ENCODE results near the gene YTHDF1.

The YTHDF1 gene

DNA sequence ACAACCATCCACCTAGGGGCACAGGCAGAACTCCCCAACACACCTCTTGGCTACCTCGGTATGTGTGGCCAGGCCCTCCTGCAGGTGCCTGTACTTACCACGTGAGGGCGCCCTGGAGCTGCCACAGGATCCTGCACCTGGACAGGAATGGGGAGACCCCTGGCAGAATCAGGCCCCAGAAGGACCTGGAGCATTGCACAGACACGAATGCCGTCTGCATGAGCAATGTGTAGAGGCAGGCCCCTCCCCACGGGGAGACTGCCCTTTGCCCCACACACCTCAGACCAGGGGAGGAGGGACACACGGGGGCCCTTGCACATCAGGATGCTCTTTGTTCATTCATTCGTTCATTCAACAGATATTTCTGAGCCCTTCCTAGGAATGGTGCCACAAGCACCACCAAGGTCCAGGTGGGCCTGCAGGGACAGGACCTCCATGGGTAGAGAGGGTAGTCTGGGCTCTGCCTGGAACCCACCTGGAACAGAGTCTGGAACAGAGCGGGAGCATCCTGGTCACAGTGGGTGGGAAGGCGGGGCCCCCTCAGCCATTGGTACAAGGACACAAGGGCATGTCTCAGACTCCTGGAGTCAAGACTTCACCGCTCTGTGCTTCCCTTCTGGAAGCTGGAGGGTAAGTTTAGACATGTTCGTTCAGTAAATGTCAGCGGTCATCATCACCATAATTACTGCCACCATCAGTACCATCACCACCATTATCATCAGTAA lies 32.3 kb downstream of the YTHDF1 start:
- peak in 1 of 2 experiments; percentile 11 for DNase-seq

DNA sequence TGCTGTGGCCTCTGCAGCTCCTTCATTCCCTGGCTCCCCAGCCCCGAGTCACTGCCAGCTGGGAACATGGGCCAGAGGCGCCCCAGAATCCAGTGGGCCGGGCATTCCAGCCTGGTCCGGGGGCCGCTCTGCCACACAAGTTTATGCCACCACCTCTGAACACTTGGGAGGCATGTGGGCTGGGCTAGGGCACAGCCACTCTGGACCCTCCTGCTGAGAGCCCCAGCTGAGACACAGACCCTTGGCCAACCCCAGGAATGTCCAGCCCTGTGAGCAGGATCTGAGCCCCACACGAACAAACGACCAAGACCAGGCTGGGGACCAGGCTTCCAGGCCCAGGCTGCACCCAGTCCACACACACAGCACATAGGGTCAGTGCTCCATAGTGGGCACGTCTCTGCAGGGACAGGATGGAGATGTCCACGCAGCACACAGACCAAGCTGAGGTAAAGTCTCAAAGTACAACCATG lies 33.0 kb downstream of the YTHDF1 start:
- DNase-seq: no peak

DNA sequence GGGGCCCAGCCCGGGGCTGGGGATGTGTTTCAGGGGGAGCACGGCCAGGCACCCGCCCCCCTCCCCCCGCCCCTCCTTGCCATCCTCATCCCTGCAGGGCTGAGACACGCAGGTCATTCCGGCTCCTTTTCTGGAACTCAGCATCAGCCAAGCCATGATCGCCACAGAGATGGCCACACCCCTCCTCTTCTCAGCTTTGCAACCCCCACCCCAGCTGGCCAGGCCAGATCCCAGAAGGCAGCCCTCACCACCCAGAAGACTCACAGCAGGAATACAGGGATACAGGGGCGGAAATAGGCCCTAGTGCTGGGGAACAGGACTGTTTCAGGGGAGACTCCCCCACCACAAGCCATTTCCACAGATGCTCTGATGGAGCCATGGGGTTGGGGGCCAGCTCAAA lies 33.5 kb downstream of the YTHDF1 start:
- no peak for DNase-seq

DNA sequence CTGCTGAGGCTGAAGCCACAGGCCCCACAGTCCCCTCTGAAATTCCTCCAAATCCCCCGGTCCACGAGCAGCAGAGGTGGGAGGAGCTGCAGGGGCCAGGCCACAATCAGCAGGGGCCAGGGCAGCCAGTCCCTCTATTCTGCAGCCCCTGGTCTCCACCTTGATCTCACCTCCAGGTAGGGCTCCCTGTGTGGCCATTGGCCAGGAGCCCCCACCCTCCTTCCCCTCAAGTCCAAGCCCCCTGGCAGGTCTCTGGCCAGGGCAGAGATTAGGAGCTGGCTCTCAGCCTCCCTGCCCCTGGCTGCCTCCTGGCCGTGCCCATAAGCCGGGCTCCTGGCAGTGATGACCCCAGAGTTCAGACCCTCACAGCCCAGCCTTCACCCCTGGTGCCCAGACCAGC lies 34.7 kb downstream of the YTHDF1 start:
- DNase-seq: no peak

DNA sequence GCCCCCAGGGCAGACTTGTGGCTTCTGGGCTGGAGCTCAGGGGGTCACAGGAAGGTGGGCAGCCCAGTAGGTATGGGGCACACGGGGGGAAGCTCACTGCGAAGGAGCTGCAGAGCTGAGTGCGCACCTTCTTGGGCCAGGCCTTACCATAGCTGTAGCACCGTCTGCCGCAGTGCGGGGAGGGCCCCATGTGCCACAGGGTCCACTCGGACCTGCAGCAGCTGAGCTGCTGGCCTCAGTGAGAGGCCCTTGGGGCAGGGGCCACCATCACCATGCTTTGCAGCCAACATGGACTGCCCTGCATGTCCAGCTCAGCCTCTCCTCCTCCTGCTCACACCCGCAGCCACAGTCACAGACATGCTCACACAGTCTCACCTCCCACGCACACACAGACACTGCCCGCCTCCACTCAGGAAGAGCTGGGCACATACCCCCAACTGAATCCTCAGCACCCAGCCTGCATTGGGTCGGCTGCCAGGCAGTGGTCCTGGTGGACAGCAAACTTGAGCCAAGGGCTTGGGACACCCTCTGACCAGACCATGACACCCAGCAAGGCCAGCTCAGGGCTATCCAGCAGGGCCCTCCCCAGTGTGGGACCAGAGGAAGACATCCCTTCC lies 35.3 kb downstream of the YTHDF1 start:
- no peak for DNase-seq

DNA sequence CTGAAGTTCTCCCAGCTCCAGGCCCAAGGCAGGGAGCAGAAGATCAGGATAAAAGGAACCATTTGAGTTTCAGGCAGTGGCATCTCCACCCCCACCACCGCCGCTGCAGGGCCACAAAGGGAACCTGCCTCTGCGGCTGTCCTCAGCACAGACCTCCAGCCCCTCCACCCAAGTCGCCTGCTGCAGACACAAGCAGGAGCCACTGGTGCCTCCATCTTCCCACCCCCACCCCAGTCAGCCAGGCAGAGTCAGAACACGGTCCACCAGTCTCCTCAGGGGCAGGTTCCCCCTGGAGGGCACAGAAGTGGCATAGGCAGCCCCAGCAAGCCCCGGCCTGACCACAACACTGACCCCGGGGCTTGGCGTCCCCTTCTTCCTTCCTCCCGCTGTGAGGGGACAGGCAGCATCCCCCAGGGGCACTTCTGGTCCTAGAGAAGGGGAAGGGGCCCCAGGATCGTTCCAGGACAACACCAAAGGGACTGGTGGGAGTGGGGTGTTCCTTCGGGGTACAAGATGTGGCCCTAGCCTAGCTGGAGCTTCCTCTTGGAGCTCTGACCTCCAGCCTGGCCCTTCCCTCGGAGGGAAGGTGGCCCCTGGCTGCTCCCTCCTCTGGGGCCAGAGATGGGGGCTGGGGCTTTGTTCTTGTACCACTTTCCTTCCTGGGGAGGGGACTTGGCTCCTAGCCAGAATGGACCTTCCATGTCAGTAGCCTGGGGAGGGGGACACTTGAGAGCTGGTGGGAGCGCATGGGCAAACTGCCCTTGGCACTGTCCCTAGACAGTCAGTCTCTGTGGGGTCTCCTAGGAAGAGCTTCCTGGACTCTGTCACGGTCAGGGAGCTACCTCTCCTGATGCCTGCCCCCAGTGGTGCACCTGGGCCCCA lies 36.0 kb downstream of the YTHDF1 start:
- DNase-seq: no peak

DNA sequence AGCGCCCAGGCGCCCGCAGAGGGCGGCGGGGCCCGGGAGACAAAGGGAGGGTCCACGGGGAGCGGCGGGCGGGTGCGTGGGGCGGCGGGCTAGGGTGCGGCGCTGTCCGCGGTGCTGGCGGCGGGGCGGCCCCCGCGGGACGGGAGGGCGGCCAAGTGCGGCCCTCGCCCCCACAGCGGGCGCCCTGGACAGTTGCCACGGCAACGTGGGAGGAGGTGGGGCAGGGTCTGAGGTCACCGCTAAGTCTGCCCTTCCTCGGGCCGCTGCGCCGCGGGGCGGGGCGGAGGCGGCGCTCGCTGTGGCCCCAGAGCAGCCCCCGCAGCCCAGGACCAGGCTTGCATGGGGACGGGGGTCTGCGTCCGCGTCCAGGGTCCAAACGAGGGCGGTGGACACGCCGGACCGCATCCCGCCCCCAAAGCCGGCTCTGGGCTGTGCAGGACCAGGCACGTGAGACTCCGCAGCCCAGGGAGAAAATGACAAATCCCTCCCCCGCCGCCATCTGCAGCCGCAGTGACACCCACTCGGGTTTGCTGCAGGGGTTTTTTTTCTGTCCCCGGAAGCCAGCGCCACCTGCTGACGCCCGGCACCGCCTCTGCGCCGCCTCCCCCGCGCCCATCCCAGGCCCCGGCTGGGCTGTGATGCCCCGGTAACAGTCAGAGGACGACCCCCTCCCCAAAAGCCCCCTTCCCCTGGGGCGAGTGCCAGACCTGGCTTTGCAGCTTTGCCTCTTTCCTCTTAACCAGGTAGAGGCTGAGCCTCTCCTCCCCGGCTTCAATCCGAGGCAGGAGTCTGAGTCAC lies 36.8 kb downstream of the YTHDF1 start:
- DNase-seq: no peak

DNA sequence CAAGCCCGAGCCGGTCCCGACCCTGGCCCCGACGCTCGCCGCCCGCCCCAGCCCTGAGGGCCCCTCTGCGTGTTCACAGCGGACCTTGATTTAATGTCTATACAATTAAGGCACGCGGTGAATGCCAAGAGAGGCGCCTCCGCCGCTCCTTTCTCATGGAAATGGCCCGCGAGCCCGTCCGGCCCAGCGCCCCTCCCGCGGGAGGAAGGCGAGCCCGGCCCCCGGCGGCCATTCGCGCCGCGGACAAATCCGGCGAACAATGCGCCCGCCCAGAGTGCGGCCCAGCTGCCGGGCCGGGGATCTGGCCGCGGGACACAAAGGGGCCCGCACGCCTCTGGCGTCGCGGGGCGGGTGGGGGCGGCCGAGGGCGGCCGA lies 37.5 kb downstream of the YTHDF1 start:
- DNase-seq: no peak

DNA sequence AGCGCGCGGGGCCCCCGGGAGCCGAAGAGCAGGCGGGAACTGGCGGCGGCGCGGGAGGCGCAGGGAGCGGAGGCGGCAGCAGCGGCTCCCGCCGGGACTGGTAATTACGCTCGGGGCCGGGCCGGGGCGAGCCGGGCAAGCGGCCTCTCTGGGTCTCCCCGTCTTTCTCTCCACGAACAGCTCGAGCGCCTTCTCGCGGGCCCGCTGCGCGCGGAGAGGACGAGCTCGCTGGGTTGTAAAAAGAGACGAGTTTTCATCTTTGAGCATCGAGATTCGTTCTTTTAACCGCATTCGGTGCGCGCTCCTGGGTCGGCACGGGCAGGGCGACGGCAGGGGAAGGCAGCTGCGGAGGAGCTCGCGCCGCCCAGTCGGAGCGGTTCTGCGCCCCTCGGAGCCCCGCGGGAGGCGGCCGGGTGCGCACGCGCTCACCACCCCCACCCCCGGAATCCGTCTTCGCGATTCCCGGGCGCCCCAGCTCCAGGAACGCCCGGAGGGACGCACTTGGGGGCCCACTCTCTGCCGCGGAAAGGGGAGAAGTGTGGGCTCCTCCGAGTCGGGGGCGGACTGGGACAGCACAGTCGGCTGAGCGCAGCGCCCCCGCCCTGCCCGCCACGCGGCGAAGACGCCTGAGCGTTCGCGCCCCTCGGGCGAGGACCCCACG lies 38.0 kb downstream of the YTHDF1 start:
- DNase-seq: no peak

DNA sequence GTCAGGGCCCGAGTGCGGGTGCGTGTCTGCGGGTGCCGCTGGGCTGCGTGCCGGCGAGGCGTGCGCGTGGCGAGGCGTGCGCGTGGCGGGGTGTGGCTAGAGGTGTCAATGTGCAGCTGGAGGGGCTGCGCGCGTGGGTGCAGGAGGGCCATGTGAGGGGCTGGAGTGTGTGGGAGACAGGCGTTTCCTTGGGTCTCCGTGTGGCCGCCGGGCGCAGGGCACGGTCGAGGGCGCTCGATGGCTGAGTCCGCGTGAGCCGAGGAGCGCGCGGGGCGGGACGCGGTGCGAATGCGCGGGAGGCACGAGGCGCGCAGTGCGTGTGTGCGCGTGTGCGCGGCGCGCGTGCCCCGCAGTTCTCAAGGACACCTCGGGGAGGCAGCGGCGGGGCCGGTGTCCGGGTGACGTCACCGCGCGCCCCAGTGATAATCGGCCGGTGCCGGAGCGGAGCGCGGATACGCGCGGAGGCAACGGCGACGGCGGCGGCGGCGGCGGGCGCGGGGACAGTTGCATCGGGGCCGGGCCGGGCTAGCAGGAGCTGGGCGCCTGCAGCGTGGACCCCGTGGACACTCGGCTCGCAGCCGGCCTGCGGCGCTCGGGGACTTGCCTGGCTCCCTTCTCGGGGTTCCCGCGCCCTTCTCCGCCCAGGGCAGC lies 38.7 kb downstream of the YTHDF1 start:
- peak in 1 of 2 experiments; percentile 23 for DNase-seq

DNA sequence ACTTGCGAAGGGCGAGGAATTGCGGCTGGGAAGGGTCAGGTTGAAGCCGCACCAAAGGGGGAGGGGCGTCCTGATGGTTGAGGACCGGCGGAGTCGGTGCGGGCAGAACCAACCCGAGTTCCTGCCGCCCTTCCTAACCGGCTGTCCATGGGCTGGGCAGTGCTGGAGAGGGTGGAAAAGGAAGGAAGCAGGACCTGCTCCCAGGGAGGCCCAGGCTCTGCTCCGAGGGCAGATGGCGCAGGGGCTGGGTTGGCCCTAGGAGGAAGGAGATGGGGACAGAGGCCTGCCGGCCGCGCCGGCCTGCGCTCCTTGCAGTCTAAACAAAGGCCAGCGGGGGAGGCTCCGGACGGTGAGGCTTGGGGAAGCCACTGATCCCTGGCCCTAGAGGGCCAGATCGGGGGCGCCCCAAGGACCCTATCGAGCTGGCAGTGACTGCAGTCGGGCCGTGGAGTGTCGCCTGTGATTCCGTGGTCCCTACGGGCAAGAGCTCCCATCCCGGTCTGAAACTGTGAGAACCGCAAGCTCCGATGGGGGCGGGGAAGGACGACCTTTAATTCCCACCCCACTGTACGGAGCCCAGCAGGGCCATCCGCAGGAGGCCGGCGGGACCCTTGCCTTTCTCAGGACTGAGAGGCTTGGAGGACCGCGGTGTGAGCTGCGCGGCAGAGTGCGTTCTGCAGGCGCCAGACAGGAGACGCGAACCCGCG lies 39.4 kb downstream of the YTHDF1 start:
- DNase-seq: peak in 1 of 2 experiments; percentile 18

DNA sequence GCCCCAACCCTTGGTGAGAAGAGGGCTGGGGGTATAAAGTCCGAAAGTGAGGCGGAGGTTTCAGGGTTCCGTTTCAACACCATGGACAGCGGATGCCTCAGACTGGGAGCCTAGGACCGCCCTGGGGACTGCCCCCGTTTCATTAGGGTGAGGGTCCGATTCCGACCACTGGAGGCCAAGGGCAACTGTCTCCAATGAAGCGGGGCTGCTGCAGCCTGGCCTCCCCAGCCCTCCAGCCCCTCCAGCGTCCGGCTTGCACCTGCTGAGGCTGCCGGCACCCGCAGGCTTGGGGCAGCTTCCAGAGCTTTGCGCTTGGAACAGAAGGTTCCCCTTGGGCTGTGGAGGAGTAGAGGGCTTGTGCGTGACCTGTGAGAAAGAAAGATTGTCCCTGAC lies 39.9 kb downstream of the YTHDF1 start:
- no peak for DNase-seq

DNA sequence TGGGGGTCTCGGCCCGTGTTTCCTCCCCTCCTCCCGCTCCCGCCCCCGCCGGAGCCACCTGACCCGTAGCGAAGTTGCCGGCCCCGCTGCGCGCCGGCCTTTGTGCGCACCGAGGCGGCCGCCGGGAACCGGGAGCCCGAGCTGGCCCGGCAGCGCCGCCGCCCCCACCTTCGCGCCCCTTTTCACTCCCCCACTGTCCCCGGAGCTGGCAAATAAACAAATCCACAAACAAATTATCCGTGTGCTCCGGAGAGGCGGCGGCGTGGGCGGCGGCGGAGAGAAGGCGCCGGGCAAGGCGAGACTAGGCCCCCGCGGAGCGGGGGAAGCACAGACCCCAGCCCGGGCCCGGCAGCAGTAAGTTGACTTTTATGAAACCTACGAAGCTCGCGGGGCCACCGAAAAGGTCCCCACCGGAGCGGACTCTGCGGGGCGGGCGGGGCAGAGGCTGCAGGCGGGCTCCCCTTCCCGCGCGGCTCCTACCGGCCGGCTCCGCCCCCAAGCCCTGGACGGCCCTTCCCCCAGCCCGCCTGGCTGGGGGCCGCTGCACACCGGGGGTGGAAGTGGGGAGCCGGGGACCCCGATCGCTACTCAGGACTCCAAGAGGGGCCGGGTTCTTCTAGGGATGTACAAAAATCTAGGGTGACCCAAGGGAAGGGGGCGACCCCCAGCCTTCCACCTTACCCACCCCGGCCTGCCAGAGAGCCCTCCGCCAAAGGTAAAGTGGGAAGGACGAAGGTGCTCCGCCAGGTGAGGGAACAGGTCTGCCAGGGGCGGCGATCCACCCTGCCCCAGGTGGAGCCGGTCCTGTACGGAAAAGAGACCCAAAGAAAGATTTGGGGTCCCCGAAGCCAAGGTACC lies 40.7 kb downstream of the YTHDF1 start:
- DNase-seq: no peak

DNA sequence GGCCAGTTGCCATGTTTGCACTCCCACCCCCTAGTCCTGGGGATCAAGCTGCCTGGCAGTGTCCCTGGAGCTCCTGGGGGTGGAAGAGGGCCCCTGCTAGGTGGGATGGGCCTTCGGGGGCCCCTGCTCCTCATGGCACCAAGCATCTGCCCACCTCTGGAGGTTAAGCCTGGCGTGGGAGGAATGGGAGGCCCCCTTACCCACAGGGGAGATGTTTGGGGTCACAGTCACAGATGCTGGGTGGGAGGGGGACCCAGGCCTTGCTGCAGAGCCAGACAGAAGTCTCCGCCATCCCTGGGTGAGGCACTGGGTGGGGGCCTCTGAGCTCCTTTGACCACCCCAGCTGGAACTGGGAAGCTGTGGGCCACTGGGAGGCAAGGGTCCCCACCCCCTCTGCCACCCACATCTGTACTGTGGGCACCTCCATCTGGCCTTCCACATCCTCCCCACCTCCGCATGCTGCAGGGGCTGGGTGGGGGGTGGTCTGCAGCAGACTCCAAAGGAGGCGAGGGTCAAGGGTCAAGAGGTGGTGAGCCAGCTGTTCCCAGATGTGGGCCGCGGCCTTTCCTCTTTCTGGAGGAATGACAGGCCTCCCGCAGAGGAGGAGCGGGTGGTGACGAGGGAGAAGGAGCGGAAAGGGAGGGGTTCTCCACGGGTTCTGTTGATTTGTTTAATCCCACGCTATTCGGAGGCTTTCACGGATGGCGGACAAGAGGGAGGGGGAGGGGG lies 41.5 kb downstream of the YTHDF1 start:
- DNase-seq: no peak

DNA sequence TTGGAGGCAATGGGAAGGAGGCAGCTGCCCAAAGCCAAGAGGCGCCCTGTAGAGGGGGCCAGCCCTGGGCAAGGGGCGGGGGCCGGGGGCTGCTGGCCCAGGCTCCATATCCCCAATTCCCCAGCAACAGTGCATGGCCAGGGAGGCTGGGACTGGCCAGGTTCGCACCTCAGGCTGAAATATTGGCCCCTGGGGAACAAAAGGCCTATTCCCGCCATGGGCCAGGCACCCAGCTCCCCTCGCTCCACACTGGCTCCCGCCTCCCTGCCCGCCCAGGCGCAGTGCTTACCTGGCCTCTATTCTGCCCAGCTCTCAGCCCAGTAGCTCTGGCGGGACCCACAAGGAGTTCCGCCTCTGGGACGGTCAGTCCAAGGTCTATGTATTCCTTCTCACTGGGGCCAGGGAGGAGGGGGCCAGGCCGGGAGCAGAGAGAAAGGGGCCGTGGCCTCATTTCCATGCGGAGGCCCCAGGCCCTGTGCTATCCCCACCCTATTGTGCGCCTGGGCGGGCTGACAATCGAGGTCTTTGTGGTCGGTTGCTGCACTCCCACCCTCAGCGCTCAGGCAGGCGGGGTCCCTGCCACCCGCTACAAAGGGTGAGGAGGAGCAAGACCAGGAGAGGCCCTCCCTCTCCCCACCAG lies 42.3 kb downstream of the YTHDF1 start:
- no peak for DNase-seq

DNA sequence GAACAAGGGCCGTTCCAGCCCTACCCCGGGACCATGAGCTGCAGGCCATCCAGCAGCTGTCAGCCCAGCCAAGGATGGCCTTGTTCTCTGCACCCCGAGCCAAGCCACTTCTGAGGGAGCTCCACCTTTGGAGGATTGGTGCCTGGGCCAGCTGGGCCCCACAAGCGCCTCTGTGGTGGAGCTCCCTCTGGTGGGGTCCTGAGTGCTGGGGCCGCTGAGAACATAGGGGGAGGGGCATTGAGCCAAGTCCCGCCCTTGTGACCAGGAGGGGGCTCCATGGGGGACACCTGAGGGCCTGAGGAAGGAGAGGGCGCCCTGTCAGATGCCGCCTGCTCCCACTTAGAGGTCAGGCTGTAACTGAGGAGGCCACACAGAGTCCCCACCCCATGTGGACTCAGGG lies 43.2 kb downstream of the YTHDF1 start:
- DNase-seq: no peak

DNA sequence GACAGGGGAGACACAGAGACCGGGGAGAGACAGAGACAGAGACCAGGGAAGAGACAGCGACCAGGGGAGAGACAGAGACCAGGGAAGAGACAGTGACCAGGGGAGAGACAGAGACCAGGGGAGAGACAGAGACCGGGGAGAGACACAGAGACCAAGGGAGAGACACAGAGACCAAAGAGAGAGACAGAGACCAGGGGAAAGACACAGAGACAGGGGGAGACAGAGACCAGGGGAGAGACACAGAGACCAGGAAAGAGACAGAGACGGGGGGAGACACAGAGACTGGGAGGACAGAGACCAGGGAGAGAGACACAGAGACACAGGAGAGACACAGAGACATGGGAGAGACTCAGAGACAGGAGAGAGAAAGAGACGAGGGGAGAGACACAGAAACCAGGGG lies 43.9 kb downstream of the YTHDF1 start:
- no peak for DNase-seq

DNA sequence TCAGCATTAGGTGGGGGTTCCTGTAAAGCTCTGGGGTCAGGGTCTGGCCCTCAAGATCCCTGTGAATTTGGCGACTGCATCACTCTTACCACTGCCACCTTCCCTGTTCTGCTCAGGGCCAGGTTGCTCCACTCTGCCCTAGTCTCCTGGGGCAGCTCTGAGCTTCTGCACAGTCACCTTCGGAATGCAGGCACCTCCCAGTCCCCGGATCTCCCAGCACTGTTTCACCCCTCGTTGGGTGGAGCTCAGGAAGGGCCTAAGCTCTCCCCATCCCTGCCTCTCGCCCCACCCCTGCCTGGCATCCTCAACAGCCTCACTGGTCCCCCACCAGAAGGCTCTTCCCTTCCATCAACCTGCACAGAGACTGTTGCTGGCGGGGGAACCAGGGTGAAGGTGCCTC lies 46.2 kb downstream of the YTHDF1 start:
- DNase-seq: no peak

DNA sequence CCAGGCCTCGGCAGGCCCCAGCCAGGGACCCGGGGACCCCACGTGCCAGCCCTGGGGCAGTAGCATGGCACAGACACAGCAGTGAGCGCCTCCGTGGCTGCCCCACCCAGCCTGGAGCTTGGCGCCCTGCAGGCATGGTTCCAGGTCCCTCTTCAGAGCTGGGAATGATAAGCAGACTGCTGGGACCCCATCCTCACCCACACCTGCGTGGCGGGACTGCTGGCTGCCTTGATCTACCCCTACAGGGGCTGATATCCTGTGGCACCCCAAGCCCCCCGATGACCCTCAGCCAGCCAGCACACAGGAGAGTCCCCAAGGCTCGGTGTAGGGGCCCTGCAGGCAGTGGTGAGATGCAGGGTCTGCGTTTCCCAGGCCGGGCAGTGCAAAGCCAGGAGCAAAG lies 47.1 kb downstream of the YTHDF1 start:
- no peak for DNase-seq
